Psoas muscle (tissue), 8 donors: ENCODE results near the gene CEACAM18. TPM values are rescaled to one million over a fixed set of nuclear protein-coding genes. Genes with fewer than 3 reads are reported as not detected.

Experiments used
- ATAC-seq, 4 donors: fragments of 200-7000 bp; cut with Tn5 transposase; one replicate each; pipeline ENCODE4 v1.9.1; 2020; ENCODE audit warnings: moderate library complexity in 3 of 4, mild to moderate bottlenecking in 2 of 4
- DNase-seq, 2 donors: peaks; one replicate each; pipeline ENCODE4 v3.0.0-alpha.2; 2020
- H3K27ac ChIP-seq: fragments of 200-600 bp; one replicate; pipeline ENCODE4 v1.8.0; 2022
- H3K27me3 ChIP-seq, 3 donors: fragments of 200-600 bp in 1 of 3; one replicate each; pipeline versions ENCODE4 v1.6.1 to v1.8.0; 2013 to 2022; ENCODE audit warnings: low read length in 2 of 3, mild to moderate bottlenecking in 2 of 3, moderate library complexity in 1 of 3; ENCODE audit not compliant: insufficient read depth in 3 of 3
- H3K36me3 ChIP-seq, 2 donors: fragments of 200-600 bp in 1 of 2; one replicate each; pipeline versions ENCODE4 v1.6.1 to v1.8.0; 2013 to 2022; ENCODE audit warnings: low read depth in 1 of 2, mild to moderate bottlenecking in 1 of 2, moderate library complexity in 1 of 2; ENCODE audit not compliant: insufficient read depth in 1 of 2
- H3K4me1 ChIP-seq: fragments of 200-600 bp; one replicate; pipeline ENCODE4 v1.8.0; 2022
- H3K4me3 ChIP-seq: fragments of 200-600 bp; one replicate; pipeline ENCODE4 v1.8.0; 2022; ENCODE audit warnings: mild to moderate bottlenecking
- H3K9me3 ChIP-seq: fragments of 200-600 bp; one replicate; pipeline ENCODE4 v1.8.0; 2022
- WGBS, 3 donors: extraction: QIAGEN DNeasy Blood & Tissue Kit; methylation state at CpG; one replicate each; pipeline versions ENCODE4 v1.1.6 to v1.1.7; 2013; 5-methylcytosine and 5-hydroxymethylcytosine counted together
- intact Hi-C, 2 donors: fragments of 100-400 bp; cut with DNase I; formaldehyde crosslinking; loops; one replicate each; pipeline versions ENCODE4 v1.11.0 to v1.14.2; 2022
- polyA plus RNA-seq, 3 donors: library from polyadenylated mRNA; stranded (reverse); fragments of 200-250 nt; gene quantifications; one replicate each; pipeline ENCODE4 v1.2.3, GENCODE V29; 2013
- total RNA-seq, 4 donors: library from RNA; stranded (reverse); fragmentation: NEBNext Ultra II Directional in 2 of 4; extraction: Animal tissue kit (Norgen Biotek cat#: 25700) in 2 of 4; gene quantifications; one replicate each; pipeline versions ENCODE4 v1.2.1 to v1.2.4, GENCODE V29; 2021 to 2023
- TF ChIP-seq, protein P1 (sequence below): fragments of 200-600 bp; IDR thresholded peaks from one replicate; pipeline ENCODE4 v1.8.0; 2022; ENCODE audit warnings: antibody characterized with exemption
- donor health status: healthy with polysubstance abuse.
- donor health status: DM: no; HTN: no; CAD: no; lungs with moderate emphysema.
- donor health status: Bipolar disorder and iron deficiency.
- donor health status: healthy.
- donor health status: DM: yes; HTN: yes; CAD: no.
- donor health status: DM: no; HTN: no; CAD: no.
- donor health status: DM: no; HTN: no; CAD: no.
- donor health status: DM: yes; HTN: yes; CAD: no.

Gene CEACAM18
- total and polyA plus RNA-seq, 7 donors: not detected

DNA sequence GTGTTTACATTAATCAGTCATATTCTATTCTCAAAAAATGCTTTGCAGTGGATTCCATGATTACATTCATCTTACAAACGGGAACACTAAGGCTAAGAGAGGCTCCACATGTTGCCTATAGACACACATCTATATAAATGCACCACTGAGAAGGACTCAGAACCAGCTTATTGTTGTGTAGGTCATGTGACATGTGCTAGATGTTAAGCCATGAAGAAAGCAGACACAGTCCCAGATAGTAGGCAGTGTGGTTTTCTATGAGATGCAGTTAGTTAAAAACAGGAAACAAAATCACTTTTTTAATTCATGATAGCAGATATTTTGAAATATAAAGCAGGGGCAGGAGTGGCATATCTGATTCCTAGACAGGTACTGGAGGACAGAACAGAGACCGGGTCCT, 42.4 kb downstream of the CEACAM18 start:
- TF ChIP-seq, protein P1, sequence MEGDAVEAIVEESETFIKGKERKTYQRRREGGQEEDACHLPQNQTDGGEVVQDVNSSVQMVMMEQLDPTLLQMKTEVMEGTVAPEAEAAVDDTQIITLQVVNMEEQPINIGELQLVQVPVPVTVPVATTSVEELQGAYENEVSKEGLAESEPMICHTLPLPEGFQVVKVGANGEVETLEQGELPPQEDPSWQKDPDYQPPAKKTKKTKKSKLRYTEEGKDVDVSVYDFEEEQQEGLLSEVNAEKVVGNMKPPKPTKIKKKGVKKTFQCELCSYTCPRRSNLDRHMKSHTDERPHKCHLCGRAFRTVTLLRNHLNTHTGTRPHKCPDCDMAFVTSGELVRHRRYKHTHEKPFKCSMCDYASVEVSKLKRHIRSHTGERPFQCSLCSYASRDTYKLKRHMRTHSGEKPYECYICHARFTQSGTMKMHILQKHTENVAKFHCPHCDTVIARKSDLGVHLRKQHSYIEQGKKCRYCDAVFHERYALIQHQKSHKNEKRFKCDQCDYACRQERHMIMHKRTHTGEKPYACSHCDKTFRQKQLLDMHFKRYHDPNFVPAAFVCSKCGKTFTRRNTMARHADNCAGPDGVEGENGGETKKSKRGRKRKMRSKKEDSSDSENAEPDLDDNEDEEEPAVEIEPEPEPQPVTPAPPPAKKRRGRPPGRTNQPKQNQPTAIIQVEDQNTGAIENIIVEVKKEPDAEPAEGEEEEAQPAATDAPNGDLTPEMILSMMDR: no peak
- DNase-seq (no peak), ATAC-seq (no peak)
- Histone ChIP-seq H3K27ac (no peak overlapping the region), H3K4me3 (no peak overlapping the region), H3K9me3 (no peaks in the 10 kb centered on the region), H3K4me1 (no peaks in the 10 kb centered on the region), H3K27me3 (peaks cover 0 to 3% (median 0%) of the 10 kb centered on the region in 3 donors), H3K36me3 (no peaks in the 10 kb centered on the region)
- WGBS, 3 donors: 56 to 62% (median 57%) methylated on average over 2 of the region's 2 CpGs
- intact Hi-C loops: no loop called here

DNA sequence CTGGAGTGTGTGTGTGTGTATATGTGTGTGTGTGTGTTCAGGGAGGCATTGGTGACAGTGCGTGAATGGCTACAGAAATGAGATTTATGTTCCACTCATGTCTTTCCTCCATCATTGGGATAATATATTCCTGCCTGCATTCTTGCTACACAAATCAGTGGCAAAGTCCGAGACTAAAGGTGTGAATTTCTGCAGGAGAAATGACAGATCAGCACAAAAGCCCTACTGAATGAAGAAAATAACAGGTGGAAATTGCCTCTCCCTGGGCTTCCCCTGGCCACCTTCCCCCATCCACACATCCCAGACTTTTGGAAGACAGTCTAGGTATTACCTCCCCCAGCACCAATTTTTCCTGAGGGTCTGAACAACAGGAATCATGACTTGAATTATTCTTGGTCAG, 43.0 kb downstream of the CEACAM18 start:
- TF ChIP-seq, protein P1: no peak
- no peak for ATAC-seq
- Histone ChIP-seq H3K4me3 (no peak overlapping the region), H3K4me1 (no peaks in the 10 kb centered on the region), H3K27me3 (peaks cover 0 to 3% (median 0%) of the 10 kb centered on the region in 3 donors), H3K36me3 (no peaks in the 10 kb centered on the region), H3K27ac (no peak overlapping the region), H3K9me3 (no peaks in the 10 kb centered on the region)
- no peak for DNase-seq
- intact Hi-C loops: no loop called here
- 66 to 72% (median 71%) methylated on average over 2 of the region's 2 CpGs for WGBS, 3 donors

- intact Hi-C loops: no loop called here
- DNase-seq (no peak), ATAC-seq (no peak)
- H3K27ac ChIP-seq: no peak overlapping the region
- WGBS, 3 donors: 37 to 55% (median 50%) methylated on average over 2 of the region's 2 CpGs
- no peak overlapping the region for H3K4me3 ChIP-seq
- peaks cover 0 to 3% (median 0%) of the 10 kb centered on the region in 3 donors for H3K27me3 ChIP-seq
- TF ChIP-seq, protein P1: no peak
- H3K36me3 ChIP-seq: no peaks in the 10 kb centered on the region
- no peaks in the 10 kb centered on the region for H3K9me3 ChIP-seq
- no peaks in the 10 kb centered on the region for H3K4me1 ChIP-seq
Observed at GRCh38 chr19:51521781-51522180, 43.4 kb downstream of the CEACAM18 start.

GRCh38 chr19:51524666-51525264, 46.4 kb downstream of the CEACAM18 start:
- TF ChIP-seq, protein P1: no peak
- no peaks in the 10 kb centered on the region for H3K4me1 ChIP-seq
- DNase-seq (no peak), ATAC-seq (no peak)
- intact Hi-C loops: no loop called here
- H3K36me3 ChIP-seq: no peaks in the 10 kb centered on the region
- no peaks in the 10 kb centered on the region for H3K9me3 ChIP-seq
- no peak overlapping the region for H3K27ac ChIP-seq
- H3K4me3 ChIP-seq: no peak overlapping the region
- peaks cover 0 to 5% (median 0%) of the 10 kb centered on the region in 3 donors for H3K27me3 ChIP-seq
- WGBS, 3 donors: 70 to 76% (median 71%) methylated on average over 8 of the region's 8 CpGs

- peaks cover 0 to 5% (median 0%) of the 10 kb centered on the region in 3 donors for H3K27me3 ChIP-seq
- H3K4me3 ChIP-seq: no peak overlapping the region
- H3K9me3 ChIP-seq: no peaks in the 10 kb centered on the region
- TF ChIP-seq, protein P1: no peak
- WGBS, 3 donors: 21 to 25% (median 22%) methylated on average over 4 of the region's 4 CpGs
- ATAC-seq (no peak), DNase-seq (no peak)
- intact Hi-C loops: no loop called here
- no peaks in the 10 kb centered on the region for H3K36me3 ChIP-seq
- no peaks in the 10 kb centered on the region for H3K4me1 ChIP-seq
- H3K27ac ChIP-seq: no peak overlapping the region
Observed at GRCh38 chr19:51525651-51526050, 47.3 kb downstream of the CEACAM18 start.
